Left renal cortex interstitium (tissue), 4 donors: Measurements from ENCODE around the gene SLC32A1. TPM values are rescaled to one million over a fixed set of nuclear protein-coding genes. Genes with fewer than 3 reads are reported as not detected.

Experiments used
- DNase-seq, 4 donors: peaks; one replicate each; pipeline ENCODE4 v3.0.0-alpha.2; 2013; ENCODE audit warnings: low read depth in 4 of 4, low spot score in 2 of 4, missing footprints in 1 of 4
- polyA plus RNA-seq, 4 donors: library from polyadenylated mRNA; unstranded; fragments of 120-200 nt; gene quantifications; one replicate each; pipeline ENCODE4 v1.2.1, GENCODE V29; 2013; ENCODE audit not compliant: insufficient read length in 4 of 4

SLC32A1 gene
- polyA plus RNA-seq, 4 donors, result 0.89 to 2.4 (median 2.0) TPM

DNA sequence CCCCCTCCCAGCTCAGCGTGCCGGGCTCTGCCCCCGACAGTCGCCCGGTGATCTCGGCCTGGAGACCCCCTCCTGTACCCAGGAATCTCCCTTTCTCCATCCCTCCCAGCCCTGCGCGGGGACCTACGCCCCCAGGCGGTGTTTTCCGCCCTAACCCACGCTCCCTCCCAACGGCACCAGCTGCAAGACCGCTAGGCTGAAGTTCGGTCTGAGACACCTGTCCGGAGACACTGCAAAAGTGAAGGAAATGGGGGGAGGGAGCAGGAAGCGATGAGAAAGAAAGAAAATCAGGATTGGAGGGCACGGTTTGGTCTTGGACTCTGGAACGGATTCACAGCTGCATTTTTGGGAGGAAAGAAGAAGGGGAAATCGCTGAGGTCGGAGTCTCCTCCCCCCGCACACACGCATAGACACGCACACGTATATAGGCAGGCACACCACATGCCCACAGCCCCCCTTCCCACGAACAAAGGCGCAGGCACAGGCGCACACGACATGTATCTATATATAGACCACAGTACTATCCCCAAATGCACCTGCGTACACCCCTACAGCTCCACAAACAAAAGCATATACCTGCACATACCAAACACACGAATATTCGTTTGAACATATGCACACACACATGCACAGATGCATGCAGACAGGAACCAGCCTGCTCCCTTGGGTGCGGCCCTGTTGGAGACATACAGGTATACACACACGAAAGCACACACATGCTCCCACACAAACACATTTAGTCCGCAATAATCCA, 1.0 kb downstream of the SLC32A1 start:
- no peak for DNase-seq

- no peak for DNase-seq
These were observed 1.9 kb downstream of the SLC32A1 start for GRCh38 chr20:38725931-38726803.

- DNase-seq, result no peak
These were observed 2.7 kb downstream of the SLC32A1 start for GRCh38 chr20:38726804-38727606.

- no peak for DNase-seq
These were observed 3.4 kb downstream of the SLC32A1 start for GRCh38 chr20:38727607-38728190.

- DNase-seq, result no peak
These were observed 4.0 kb downstream of the SLC32A1 start for GRCh38 chr20:38728191-38728781.

GRCh38 chr20:38728911-38729642, 4.8 kb downstream of the SLC32A1 start:
- DNase-seq, result no peak

- DNase-seq, result no peak
These were observed 5.5 kb downstream of the SLC32A1 start for GRCh38 chr20:38729767-38730166.

GRCh38 chr20:38730167-38730988, 6.1 kb downstream of the SLC32A1 start:
- no peak for DNase-seq

GRCh38 chr20:38730989-38731737, 6.9 kb downstream of the SLC32A1 start:
- no peak for DNase-seq

DNA sequence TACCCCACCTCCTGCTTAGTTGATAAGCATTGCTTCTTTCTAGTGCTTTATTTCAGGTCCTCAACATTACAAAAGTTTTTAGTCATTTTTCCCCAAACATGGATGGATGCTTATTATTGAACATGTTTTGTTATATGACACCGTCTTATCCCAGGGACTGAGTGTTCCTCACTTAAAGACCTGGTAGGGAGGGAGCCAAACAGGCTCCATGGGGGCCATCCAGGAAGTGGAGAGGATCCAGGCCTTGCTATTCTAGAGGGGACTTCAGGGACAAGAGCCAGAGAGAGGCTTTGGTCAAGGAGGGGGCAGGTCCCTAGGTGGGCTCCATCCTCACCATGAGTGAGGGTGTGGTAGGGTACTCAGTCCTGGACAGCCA, 7.4 kb downstream of the SLC32A1 start:
- no peak for DNase-seq

DNA sequence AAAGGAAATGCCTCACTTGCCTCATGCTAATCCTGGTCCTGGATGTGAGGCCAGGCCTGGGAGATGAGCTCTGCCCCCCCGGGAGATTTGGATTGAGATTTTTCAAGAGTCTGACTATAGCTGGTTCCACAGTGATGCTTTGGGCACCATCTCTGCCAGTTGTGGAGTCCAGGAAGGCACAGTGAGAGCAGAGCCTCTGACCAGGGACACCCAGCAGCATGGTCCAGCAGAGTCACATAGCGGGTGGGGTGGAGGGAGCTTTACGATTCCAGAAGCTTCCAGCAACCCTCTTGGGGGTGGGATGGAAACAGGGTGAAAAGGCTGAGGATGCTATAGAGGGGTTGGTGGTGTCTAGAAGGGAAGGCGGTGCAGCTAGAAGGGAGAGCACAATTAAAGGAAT, 8.7 kb downstream of the SLC32A1 start:
- DNase-seq, result no peak

DNA sequence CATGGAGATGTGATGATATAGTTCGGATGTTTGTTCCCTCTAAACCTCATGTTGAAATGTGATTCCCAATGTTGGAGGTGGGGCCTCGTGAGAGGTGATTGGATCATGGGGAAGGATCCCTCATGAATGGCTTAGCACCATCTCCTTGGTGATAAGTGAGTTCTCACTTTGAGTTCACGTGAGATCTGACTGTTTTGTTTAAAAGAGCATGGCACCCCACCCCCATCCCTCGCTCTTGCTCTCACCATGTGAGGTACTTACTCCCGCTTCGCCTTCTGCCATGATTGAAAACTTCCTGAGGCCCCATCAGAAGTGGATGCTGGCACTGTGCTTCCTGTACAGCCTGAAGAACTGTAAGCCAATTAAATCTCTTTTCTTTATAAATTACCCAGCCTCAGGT, 10.9 kb downstream of the SLC32A1 start:
- DNase-seq, result no peak

GRCh38 chr20:38737887-38738286, 13.6 kb downstream of the SLC32A1 start:
- DNase-seq, result no peak

GRCh38 chr20:38745757-38746156, 21.5 kb downstream of the SLC32A1 start:
- no peak for DNase-seq

- DNase-seq, result peak in 1 of 4 donors; percentile 37
These were observed 23.3 kb downstream of the SLC32A1 start for GRCh38 chr20:38747495-38748096.

GRCh38 chr20:38748097-38748860, 24.0 kb downstream of the SLC32A1 start, which contains the start of gene ACTR5:
ACTR5 (plus strand) TSS chr20:38748460; CDS start chr20:38748479, 19 bp downstream.
- DNase-seq, result peak in 3 of 4 donors; percentile 84 to 88 (median 86)

GRCh38 chr20:38748861-38749149, 24.5 kb downstream of the SLC32A1 start:
- peak in 1 of 4 donors; percentile 9 for DNase-seq
